HG03095 (cell line): ENCODE data around the gene RBM27.
A peak's percentile ranks its signal among the peaks of the same experiment; 100 is the strongest.
"Not testable (repeated sequence)": the region's sequence is repeated elsewhere in the genome, so short reads cannot be mapped to it uniquely, and the experiment has no call there.

Experiments used
- ATAC-seq: cut with Tn5 transposase; IDR thresholded peaks from one replicate; pipeline ENCODE4 v1.9.1; 2021; ENCODE audit warnings: moderate library complexity; ENCODE audit not compliant: unreplicated experiment

The RBM27 gene

GRCh38 chr5:146206257-146206656 is 2.9 kb downstream of the RBM27 start:
- ATAC-seq = no peak

GRCh38 chr5:146208916-146209522 is 5.6 kb downstream of the RBM27 start:
- ATAC-seq = no peak

- ATAC-seq = no peak
Observed at GRCh38 chr5:146209714-146210113, 6.3 kb downstream of the RBM27 start.

- not testable (repeated sequence) for ATAC-seq
Observed at GRCh38 chr5:146210810-146211209, 7.4 kb downstream of the RBM27 start.

- ATAC-seq = no peak
Observed at GRCh38 chr5:146213210-146213826, 9.9 kb downstream of the RBM27 start.

GRCh38 chr5:146214881-146215280 is 11.5 kb downstream of the RBM27 start:
- not testable (repeated sequence) for ATAC-seq

GRCh38 chr5:146218168-146218567 is 14.8 kb downstream of the RBM27 start:
- no peak for ATAC-seq

GRCh38 chr5:146219243-146219642 is 15.8 kb downstream of the RBM27 start:
- ATAC-seq = no peak

- no peak for ATAC-seq
Observed at GRCh38 chr5:146221234-146221633, 17.8 kb downstream of the RBM27 start.

- ATAC-seq = no peak
Observed at GRCh38 chr5:146222005-146222404, 18.6 kb downstream of the RBM27 start.

GRCh38 chr5:146223179-146223578 is 19.8 kb downstream of the RBM27 start:
- no peak for ATAC-seq

GRCh38 chr5:146229222-146229621 is 25.8 kb downstream of the RBM27 start:
- ATAC-seq = no peak

GRCh38 chr5:146232223-146232622 is 28.8 kb downstream of the RBM27 start:
- ATAC-seq = no peak

- no peak for ATAC-seq
Observed at GRCh38 chr5:146233441-146233840, 30.0 kb downstream of the RBM27 start.

- ATAC-seq = no peak
Observed at GRCh38 chr5:146238973-146239372, 35.6 kb downstream of the RBM27 start.

- no peak for ATAC-seq
Observed at GRCh38 chr5:146240951-146241350, 37.5 kb downstream of the RBM27 start.

- no peak for ATAC-seq
Observed at GRCh38 chr5:146243247-146243646, 39.8 kb downstream of the RBM27 start.

GRCh38 chr5:146248561-146248960 is 45.2 kb downstream of the RBM27 start:
- no peak for ATAC-seq

- peak; percentile 73 for ATAC-seq
Observed at GRCh38 chr5:146249801-146250200, 46.4 kb downstream of the RBM27 start.
